Fibroblast of lung (primary cell): ENCODE measurements around the gene CRADD. TPM values are rescaled to one million over a fixed set of nuclear protein-coding genes. Genes with fewer than 3 reads are reported as not detected.

Source experiments
- DNase-seq, 2 donors: peaks; one replicate each; pipeline versions ENCODE4 v3.0.0 to v3.0.0-alpha.2; 2010; ENCODE audit warnings: low read depth in 2 of 2
- H2AFZ ChIP-seq: 2 replicates; pipeline ENCODE4 v1.5.1; 2012; ENCODE audit warnings: low read length, control low read depth, inconsistent platforms
- H3K27ac ChIP-seq: 2 replicates; pipeline ENCODE4 v1.5.1; 2011; ENCODE audit warnings: low read length, control low read depth; ENCODE audit not compliant: insufficient read depth
- H3K27me3 ChIP-seq: 2 replicates; pipeline ENCODE4 v1.5.1; 2011; ENCODE audit warnings: mild to moderate bottlenecking, low read length; ENCODE audit not compliant: control insufficient read depth, insufficient read depth
- H3K36me3 ChIP-seq: 2 replicates; pipeline ENCODE4 v1.5.1; 2011; ENCODE audit warnings: low read length; ENCODE audit not compliant: control insufficient read depth, insufficient read depth
- H3K4me1 ChIP-seq: 2 replicates; pipeline ENCODE4 v1.5.1; 2011; ENCODE audit warnings: low read length; ENCODE audit not compliant: control insufficient read depth, insufficient read depth; ENCODE audit errors: extremely low read depth
- H3K4me2 ChIP-seq: 2 replicates; pipeline ENCODE4 v1.5.1; 2011; ENCODE audit warnings: low read length, control low read depth; ENCODE audit not compliant: insufficient read depth; ENCODE audit errors: extremely low read depth
- H3K4me3 ChIP-seq, 4 experiments: fragments of 200-600 bp in 1 of 4; sonication (generic) in 1 of 4; replicated peaks in 1 of 4; 2 replicates each; pipeline ENCODE4 v1.5.1; 2011 to 2016; ENCODE audit warnings: low read length in 4 of 4, low read depth in 3 of 4, mild to moderate bottlenecking in 3 of 4, control low read depth in 2 of 4, inconsistent platforms in 1 of 4, mixed read lengths in 1 of 4; ENCODE audit not compliant: insufficient read depth in 1 of 4; ENCODE audit errors: control extremely low read depth in 1 of 4
- H3K79me2 ChIP-seq: 2 replicates; pipeline ENCODE4 v1.5.1; 2012; ENCODE audit warnings: mild to moderate bottlenecking, low read length, inconsistent platforms; ENCODE audit not compliant: control insufficient read depth, insufficient read depth
- H3K9ac ChIP-seq: 2 replicates; pipeline ENCODE4 v1.5.1; 2011; ENCODE audit warnings: mild to moderate bottlenecking, low read length, control low read depth; ENCODE audit not compliant: insufficient read depth
- H3K9me3 ChIP-seq: 2 replicates; pipeline ENCODE4 v1.5.1; 2012; ENCODE audit warnings: low read depth, low read length; ENCODE audit not compliant: control insufficient read depth, insufficient read depth
- H4K20me1 ChIP-seq: 2 replicates; pipeline ENCODE4 v1.5.1; 2011; ENCODE audit warnings: low read length; ENCODE audit not compliant: control insufficient read depth, insufficient read depth; ENCODE audit errors: extremely low read depth
- EZH2 ChIP-seq: IDR thresholded peaks from 2 replicates; pipeline ENCODE4 v1.5.1; 2012; ENCODE audit warnings: low read length, control low read depth, mild to moderate bottlenecking; ENCODE audit errors: missing control alignments
- polyA plus RNA-seq, 2 donors: library from polyadenylated mRNA; depleted of rRNA in 1 of 2; stranded (reverse) in 1 of 2; unstranded in 1 of 2; fragments of >200 nt; gene quantifications; 2 replicates each; pipeline ENCODE4 v1.2.1, GENCODE V29; 2011 to 2012; ENCODE audit warnings: missing spikeins in 1 of 2
- total RNA-seq: library from RNA; depleted of rRNA; stranded (reverse); fragments of >200 nt; gene quantifications from 2 replicates; pipeline ENCODE4 v1.2.1, GENCODE V29; 2014
- TF ChIP-seq, protein P1 (sequence below), 2 donors: IDR thresholded peaks in 1 of 2; conservative IDR thresholded peaks in 1 of 2; 1 replicate in 1 of 2; 2 replicates in 1 of 2; pipeline ENCODE4 v1.5.1; 2011 to 2012; ENCODE audit warnings: low read length in 2 of 2, control low read depth in 1 of 2, inconsistent platforms in 1 of 2, low read depth in 1 of 2, mild to moderate bottlenecking in 1 of 2

The CRADD gene
- total and polyA plus RNA-seq, 2 donors (not counting 1 experiment from before 2014, with no cell fraction given): 13.5 to 21.1 TPM

- Histone ChIP-seq H3K4me3 (no peak overlapping the region), H3K27ac (no peak overlapping the region)
Measured at GRCh38 chr12:93804392-93805179, 127.4 kb downstream of the CRADD start.

DNA sequence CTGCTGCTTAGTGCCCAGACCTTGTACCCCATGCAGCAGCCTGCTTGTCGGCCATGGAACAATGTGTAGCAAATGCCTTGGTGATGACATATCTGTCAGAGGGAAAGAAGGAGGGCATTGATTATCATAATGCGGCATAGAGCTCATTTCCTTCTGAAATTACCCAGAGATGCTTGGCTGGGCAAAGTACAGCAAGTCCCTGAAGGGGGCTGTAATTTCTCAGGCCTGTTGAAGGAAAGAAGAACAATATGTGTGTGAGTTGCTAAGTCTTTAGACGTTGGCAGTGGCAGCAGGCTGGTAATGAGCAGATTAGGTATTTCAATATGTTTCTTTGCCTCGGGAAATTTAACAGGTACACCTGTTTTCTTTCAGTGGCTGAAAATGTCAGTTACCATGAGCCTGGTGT is 128.6 kb downstream of the CRADD start:
- H3K27ac ChIP-seq: no peak overlapping the region
- H3K27me3 ChIP-seq: no peaks in the 10 kb centered on the region
- H3K9me3 ChIP-seq: no peaks in the 10 kb centered on the region
- TF ChIP-seq, protein P1, sequence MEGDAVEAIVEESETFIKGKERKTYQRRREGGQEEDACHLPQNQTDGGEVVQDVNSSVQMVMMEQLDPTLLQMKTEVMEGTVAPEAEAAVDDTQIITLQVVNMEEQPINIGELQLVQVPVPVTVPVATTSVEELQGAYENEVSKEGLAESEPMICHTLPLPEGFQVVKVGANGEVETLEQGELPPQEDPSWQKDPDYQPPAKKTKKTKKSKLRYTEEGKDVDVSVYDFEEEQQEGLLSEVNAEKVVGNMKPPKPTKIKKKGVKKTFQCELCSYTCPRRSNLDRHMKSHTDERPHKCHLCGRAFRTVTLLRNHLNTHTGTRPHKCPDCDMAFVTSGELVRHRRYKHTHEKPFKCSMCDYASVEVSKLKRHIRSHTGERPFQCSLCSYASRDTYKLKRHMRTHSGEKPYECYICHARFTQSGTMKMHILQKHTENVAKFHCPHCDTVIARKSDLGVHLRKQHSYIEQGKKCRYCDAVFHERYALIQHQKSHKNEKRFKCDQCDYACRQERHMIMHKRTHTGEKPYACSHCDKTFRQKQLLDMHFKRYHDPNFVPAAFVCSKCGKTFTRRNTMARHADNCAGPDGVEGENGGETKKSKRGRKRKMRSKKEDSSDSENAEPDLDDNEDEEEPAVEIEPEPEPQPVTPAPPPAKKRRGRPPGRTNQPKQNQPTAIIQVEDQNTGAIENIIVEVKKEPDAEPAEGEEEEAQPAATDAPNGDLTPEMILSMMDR (conservative IDR thresholded peaks at IDR 0.05 in 1 of 2, IDR thresholded peaks at IDR 0.05 in 1 of 2; ENCODE audit: low read depth in 1 of 2, low read length in 2 of 2): no peak
- no peak for TF ChIP-seq EZH2
- H3K79me2 ChIP-seq: no peaks in the 10 kb centered on the region
- peak in 1 of 2 donors; percentile 68 for DNase-seq
- H3K4me3 ChIP-seq: no peak overlapping the region
- H4K20me1 ChIP-seq: no peaks in the 10 kb centered on the region
- no peak overlapping the region for H2AFZ ChIP-seq
- H3K4me2 ChIP-seq: no peak overlapping the region
- H3K4me1 ChIP-seq: peaks cover 11% of the 10 kb centered on the region
- no peaks in the 10 kb centered on the region for H3K36me3 ChIP-seq
- H3K9ac ChIP-seq: no peak overlapping the region

More at GRCh38 chr12:93804392-93805179, 127.4 kb downstream of the CRADD start:
- Histone ChIP-seq H2AFZ (no peak overlapping the region), H4K20me1 (no peaks in the 10 kb centered on the region), H3K27me3 (no peaks in the 10 kb centered on the region), H3K4me2 (no peak overlapping the region), H3K36me3 (no peaks in the 10 kb centered on the region), H3K9ac (no peak overlapping the region), H3K79me2 (no peaks in the 10 kb centered on the region), H3K9me3 (no peaks in the 10 kb centered on the region), H3K4me1 (peaks cover 9% of the 10 kb centered on the region)
- TF ChIP-seq, protein P1 (conservative IDR thresholded peaks at IDR 0.05 in 1 of 2, IDR thresholded peaks at IDR 0.05 in 1 of 2; ENCODE audit: low read depth in 1 of 2, low read length in 2 of 2): no peak
- no peak for TF ChIP-seq EZH2
- peak in 1 of 2 donors; percentile 91 for DNase-seq

- Histone ChIP-seq H3K27me3 (no peaks in the 10 kb centered on the region), H3K4me3 (no peak overlapping the region), H3K4me2 (no peak overlapping the region), H3K27ac (no peak overlapping the region), H3K9ac (no peak overlapping the region), H3K4me1 (peaks cover 11% of the 10 kb centered on the region), H3K36me3 (no peaks in the 10 kb centered on the region), H3K79me2 (no peaks in the 10 kb centered on the region), H3K9me3 (no peaks in the 10 kb centered on the region), H2AFZ (no peak overlapping the region), H4K20me1 (no peaks in the 10 kb centered on the region)
- DNase-seq: no peak
- TF ChIP-seq EZH2: no peak
- TF ChIP-seq, protein P1 (conservative IDR thresholded peaks at IDR 0.05 in 1 of 2, IDR thresholded peaks at IDR 0.05 in 1 of 2; ENCODE audit: low read depth in 1 of 2, low read length in 2 of 2): no peak
Measured at GRCh38 chr12:93807354-93807753, 130.2 kb downstream of the CRADD start.
